Measurements from ENCODE around the gene APOL1. TPM values are rescaled to one million over a fixed set of nuclear protein-coding genes. Genes with fewer than 3 reads are reported as not detected.

APOL1 gene
- total and polyA plus RNA-seq, 2 donors (not counting 1 experiment from before 2014, with no cell fraction given) = 3.3 to 11.2 TPM

DNA sequence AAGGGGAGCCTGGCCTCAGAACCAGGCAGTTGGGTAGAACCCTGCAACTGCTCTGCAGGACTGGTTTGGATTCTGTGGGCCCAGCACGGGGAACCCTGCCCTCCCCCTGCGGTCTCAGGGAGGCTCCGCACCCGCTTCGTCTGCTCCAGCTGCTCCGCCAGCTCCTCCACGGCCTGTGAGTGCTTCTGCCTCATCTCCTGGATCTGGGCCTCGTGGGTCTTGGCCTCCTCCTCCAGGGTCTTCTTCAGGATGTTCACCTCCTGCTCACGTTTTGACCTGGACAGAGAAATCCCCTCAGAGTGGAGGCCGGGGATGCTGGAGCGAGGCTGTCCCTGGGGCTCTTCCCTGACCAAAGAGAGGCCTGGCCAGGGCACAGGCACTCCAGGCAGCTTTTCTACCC, 41.9 kb downstream of the APOL1 start:
- Histone ChIP-seq H4K20me1 (ENCODE audit: control insufficient read depth, insufficient read depth, low read length, poor library complexity, severe bottlenecking) (peaks cover 84% of the 10 kb centered on the region), H3K36me3 (replicated peaks in 1 of 2; ENCODE audit: control extremely low read depth in 1 of 2, control insufficient read depth in 1 of 2, extremely low read depth in 1 of 2, insufficient read depth in 2 of 2, low read length in 1 of 2) (peaks cover 1 to 87% of the 10 kb centered on the region in 2 experiments), H3K9ac (ENCODE audit: low read length) (no peak overlapping the region), H3K4me1 (ENCODE audit: control insufficient read depth in 2 of 2, insufficient read depth in 2 of 2, low read length in 2 of 2) (no peaks in the 10 kb centered on the region), H3K4me2 (replicated peaks; ENCODE audit: low read depth, low read length, poor library complexity, severe bottlenecking) (no peak overlapping the region), H3K79me2 (ENCODE audit: control insufficient read depth, insufficient read depth, low read length) (peaks cover 46% of the 10 kb centered on the region), H3K27me3 (replicated peaks in 1 of 4; ENCODE audit: control extremely low read depth in 1 of 4, control insufficient read depth in 3 of 4, insufficient read depth in 4 of 4, low read length in 3 of 4) (no peaks in the 10 kb centered on the region), H3K9me3 (ENCODE audit: control extremely low read depth in 1 of 3, control insufficient read depth in 2 of 3, insufficient read depth in 1 of 3, low read length in 2 of 3) (peaks cover 0 to 12% (median 0%) of the 10 kb centered on the region in 3 donors), H3K27ac (ENCODE audit: low read length in 2 of 2) (no peak overlapping the region), H3K4me3 (ENCODE audit: control extremely low read depth in 1 of 5, extremely low read depth in 1 of 5, insufficient read depth in 1 of 5, low read depth in 2 of 5, low read length in 4 of 5) (no peak overlapping the region), H2AFZ (ENCODE audit: insufficient read depth, low read depth, low read length, poor library complexity, severe bottlenecking) (no peak overlapping the region)
- no peak overlapping the region for H3K27ac Mint-ChIP-seq
- ChIA-PET CTCF (interaction anchor here (0.9 to 24.9 kb wide), 3 partner anchors 9 to 185 kb away, joined by 3 to 607 read pairs (median 10); partner anchors contain the start of gene TXN2), POLR2A (no interaction called here)
- 99% methylated on average over 11 of the region's 11 CpGs for WGBS (ENCODE audit: insufficient coverage)
- DNase-seq = no peak
- H3K9me3 Mint-ChIP-seq (ENCODE audit: insufficient read depth) = no peaks in the 10 kb centered on the region
- no peak overlapping the region for H3K4me3 Mint-ChIP-seq
- no peaks in the 10 kb centered on the region for H3K4me1 Mint-ChIP-seq
- TF ChIP-seq, protein P1, sequence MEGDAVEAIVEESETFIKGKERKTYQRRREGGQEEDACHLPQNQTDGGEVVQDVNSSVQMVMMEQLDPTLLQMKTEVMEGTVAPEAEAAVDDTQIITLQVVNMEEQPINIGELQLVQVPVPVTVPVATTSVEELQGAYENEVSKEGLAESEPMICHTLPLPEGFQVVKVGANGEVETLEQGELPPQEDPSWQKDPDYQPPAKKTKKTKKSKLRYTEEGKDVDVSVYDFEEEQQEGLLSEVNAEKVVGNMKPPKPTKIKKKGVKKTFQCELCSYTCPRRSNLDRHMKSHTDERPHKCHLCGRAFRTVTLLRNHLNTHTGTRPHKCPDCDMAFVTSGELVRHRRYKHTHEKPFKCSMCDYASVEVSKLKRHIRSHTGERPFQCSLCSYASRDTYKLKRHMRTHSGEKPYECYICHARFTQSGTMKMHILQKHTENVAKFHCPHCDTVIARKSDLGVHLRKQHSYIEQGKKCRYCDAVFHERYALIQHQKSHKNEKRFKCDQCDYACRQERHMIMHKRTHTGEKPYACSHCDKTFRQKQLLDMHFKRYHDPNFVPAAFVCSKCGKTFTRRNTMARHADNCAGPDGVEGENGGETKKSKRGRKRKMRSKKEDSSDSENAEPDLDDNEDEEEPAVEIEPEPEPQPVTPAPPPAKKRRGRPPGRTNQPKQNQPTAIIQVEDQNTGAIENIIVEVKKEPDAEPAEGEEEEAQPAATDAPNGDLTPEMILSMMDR (IDR thresholded peaks at IDR 0.05) = no peak
- no peaks in the 10 kb centered on the region for H3K27me3 Mint-ChIP-seq
- intact Hi-C loops (cut with micrococcal nuclease) = no loop called here
- no peak for ATAC-seq (ENCODE audit: low read depth)

DNA sequence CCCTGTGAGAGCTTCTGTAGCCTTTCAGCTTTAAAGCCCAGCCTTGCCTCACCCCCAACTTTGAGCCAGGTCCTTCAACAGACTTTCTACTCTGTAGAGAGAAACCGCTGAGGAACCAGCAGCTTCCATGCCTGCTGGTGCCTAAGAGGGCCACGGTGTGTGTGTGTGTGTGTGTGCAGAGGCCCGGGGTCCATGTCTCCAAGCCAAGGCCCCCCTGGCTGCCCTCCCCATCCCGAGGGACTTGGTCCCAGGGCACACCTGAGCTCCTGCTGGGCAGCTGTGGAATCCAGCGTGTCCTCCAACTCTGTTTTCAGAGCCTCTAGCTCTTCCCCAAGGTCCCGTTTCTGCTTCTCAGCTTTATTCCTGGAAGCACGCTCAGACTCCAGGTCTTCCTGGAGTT, 42.3 kb downstream of the APOL1 start:
- Histone ChIP-seq H3K9me3 (ENCODE audit: control extremely low read depth in 1 of 3, control insufficient read depth in 2 of 3, insufficient read depth in 1 of 3, low read length in 2 of 3) (peaks cover 0 to 12% (median 0%) of the 10 kb centered on the region in 3 donors), H3K27ac (ENCODE audit: low read length in 2 of 2) (no peak overlapping the region), H3K9ac (ENCODE audit: low read length) (no peak overlapping the region), H4K20me1 (ENCODE audit: control insufficient read depth, insufficient read depth, low read length, poor library complexity, severe bottlenecking) (peaks cover 87% of the 10 kb centered on the region), H3K4me1 (ENCODE audit: control insufficient read depth in 2 of 2, insufficient read depth in 2 of 2, low read length in 2 of 2) (no peaks in the 10 kb centered on the region), H3K4me2 (replicated peaks; ENCODE audit: low read depth, low read length, poor library complexity, severe bottlenecking) (no peak overlapping the region), H3K4me3 (ENCODE audit: control extremely low read depth in 1 of 5, extremely low read depth in 1 of 5, insufficient read depth in 1 of 5, low read depth in 2 of 5, low read length in 4 of 5) (no peak overlapping the region), H2AFZ (ENCODE audit: insufficient read depth, low read depth, low read length, poor library complexity, severe bottlenecking) (no peak overlapping the region), H3K79me2 (ENCODE audit: control insufficient read depth, insufficient read depth, low read length) (peaks cover 51% of the 10 kb centered on the region), H3K27me3 (replicated peaks in 1 of 4; ENCODE audit: control extremely low read depth in 1 of 4, control insufficient read depth in 3 of 4, insufficient read depth in 4 of 4, low read length in 3 of 4) (no peaks in the 10 kb centered on the region), H3K36me3 (replicated peaks in 1 of 2; ENCODE audit: control extremely low read depth in 1 of 2, control insufficient read depth in 1 of 2, extremely low read depth in 1 of 2, insufficient read depth in 2 of 2, low read length in 1 of 2) (peaks cover 1 to 88% of the 10 kb centered on the region in 2 experiments)
- no peak for ATAC-seq (ENCODE audit: low read depth)
- intact Hi-C loops (cut with micrococcal nuclease) = no loop called here
- no peak for TF ChIP-seq EZH2 (IDR thresholded peaks at IDR 0.05; ENCODE audit: borderline replicate concordance, insufficient read depth, low read depth, low read length, poor library complexity, severe bottlenecking)
- TF ChIP-seq, protein P1 (IDR thresholded peaks at IDR 0.05) = no peak
- CTCF ChIA-PET = interaction anchor here (0.9 to 24.9 kb wide), 3 partner anchors 9 to 185 kb away, joined by 3 to 607 read pairs (median 10); partner anchors contain the start of gene TXN2
- no peaks in the 10 kb centered on the region for H3K27me3 Mint-ChIP-seq
- 88% methylated on average over 6 of the region's 7 CpGs for WGBS (ENCODE audit: insufficient coverage)
- H3K4me3 Mint-ChIP-seq = no peak overlapping the region
- no peak overlapping the region for H3K27ac Mint-ChIP-seq
- H3K4me1 Mint-ChIP-seq = no peaks in the 10 kb centered on the region
- POLR2A ChIA-PET = no interaction called here
- H3K9me3 Mint-ChIP-seq (ENCODE audit: insufficient read depth) = no peaks in the 10 kb centered on the region
- DNase-seq = no peak

Data from B cell (primary cell).